Muscle of leg (tissue), 11 donors: ENCODE results near the gene USP47. TPM values are rescaled to one million over a fixed set of nuclear protein-coding genes. Genes with fewer than 3 reads are reported as not detected.

Source experiments
- DNase-seq: peaks from one replicate; pipeline ENCODE4 v3.0.0; 2013
- H3K27ac ChIP-seq: one replicate; pipeline ENCODE4 v1.5.1; 2013; ENCODE audit warnings: mild to moderate bottlenecking, low read length, control low read depth
- H3K27me3 ChIP-seq: one replicate; pipeline ENCODE4 v1.6.1; 2013; ENCODE audit warnings: low read length; ENCODE audit not compliant: control insufficient read depth, insufficient read depth
- H3K36me3 ChIP-seq: one replicate; pipeline ENCODE4 v1.6.1; 2013; ENCODE audit warnings: low read length; ENCODE audit not compliant: control insufficient read depth, insufficient read depth
- H3K4me1 ChIP-seq: one replicate; pipeline ENCODE4 v1.6.1; 2013; ENCODE audit warnings: low read length; ENCODE audit not compliant: control insufficient read depth, insufficient read depth
- H3K4me3 ChIP-seq: one replicate; pipeline ENCODE4 v1.5.1; 2013; ENCODE audit warnings: low read length, control low read depth
- H3K9me3 ChIP-seq: replicated peaks from 2 replicates; pipeline ENCODE4 v1.6.1; 2013; ENCODE audit warnings: low read depth, low read length; ENCODE audit not compliant: control insufficient read depth
- WGBS: methylation state at CpG from one replicate; pipeline ENCODE4 v1.1.5; 2013; ENCODE audit warnings: missing lambda C conversion rate; ENCODE audit not compliant: insufficient coverage; 5-methylcytosine and 5-hydroxymethylcytosine counted together
- polyA plus RNA-seq, 8 donors: library from polyadenylated mRNA; unstranded; fragments of 120-200 nt; gene quantifications; one replicate each; pipeline versions ENCODE4 v1.2.1 to v1.2.3, GENCODE V29; 2013; ENCODE audit warnings: inconsistent platforms in 1 of 8, low replicate concordance in 1 of 8; ENCODE audit not compliant: insufficient read length in 8 of 8, insufficient read depth in 1 of 8
- total RNA-seq: library from RNA; stranded (reverse); fragments of 120-200 nt; gene quantifications from one replicate; pipeline ENCODE4 v1.2.4, GENCODE V29; 2013

USP47 gene
- total and polyA plus RNA-seq, 9 donors, result 50.1 to 74.4 (median 67.7) TPM

GRCh38 chr11:11915625-11916024, 73.9 kb downstream of the USP47 start:
- Histone ChIP-seq H3K4me1 (no peaks in the 10 kb centered on the region), H3K4me3 (no peak overlapping the region), H3K36me3 (peaks cover 2% of the 10 kb centered on the region), H3K27me3 (no peaks in the 10 kb centered on the region), H3K27ac (no peak overlapping the region), H3K9me3 (no peaks in the 10 kb centered on the region)
- no peak for DNase-seq
- WGBS, result no CpG with 5 or more reads among the region's 2 CpGs

- no peak overlapping the region for H3K27ac ChIP-seq
- WGBS, result no CpG with 5 or more reads among the region's 1 CpG
These were observed 75.2 kb downstream of the USP47 start for GRCh38 chr11:11916981-11917399.

GRCh38 chr11:11923828-11924227, 82.1 kb downstream of the USP47 start:
- no peak for DNase-seq
- H3K27ac ChIP-seq, result no peak overlapping the region
- no peaks in the 10 kb centered on the region for H3K27me3 ChIP-seq
- H3K36me3 ChIP-seq, result peaks cover 5% of the 10 kb centered on the region
- H3K4me1 ChIP-seq, result no peaks in the 10 kb centered on the region
- H3K9me3 ChIP-seq, result no peaks in the 10 kb centered on the region
- no peak overlapping the region for H3K4me3 ChIP-seq

More at GRCh38 chr11:11916981-11917399, 75.2 kb downstream of the USP47 start:
- Histone ChIP-seq H3K4me1 (no peaks in the 10 kb centered on the region), H3K27me3 (no peaks in the 10 kb centered on the region), H3K9me3 (no peaks in the 10 kb centered on the region), H3K36me3 (peaks cover 2% of the 10 kb centered on the region), H3K4me3 (no peak overlapping the region)
- peak; percentile 7 for DNase-seq

GRCh38 chr11:11929920-11930319, 88.1 kb downstream of the USP47 start:
- Histone ChIP-seq H3K9me3 (no peaks in the 10 kb centered on the region), H3K36me3 (peaks cover 17% of the 10 kb centered on the region), H3K4me1 (no peaks in the 10 kb centered on the region), H3K27me3 (no peaks in the 10 kb centered on the region), H3K27ac (no peak overlapping the region), H3K4me3 (no peak overlapping the region)
- no CpG with 5 or more reads among the region's 2 CpGs for WGBS
- no peak for DNase-seq

GRCh38 chr11:11931461-11932055, 89.8 kb downstream of the USP47 start:
- Histone ChIP-seq H3K27me3 (no peaks in the 10 kb centered on the region), H3K9me3 (no peaks in the 10 kb centered on the region), H3K4me1 (no peaks in the 10 kb centered on the region), H3K27ac (no peak overlapping the region), H3K4me3 (no peak overlapping the region), H3K36me3 (peaks cover 19% of the 10 kb centered on the region)
- no CpG with 5 or more reads among the region's 5 CpGs for WGBS
- peak; percentile 75 for DNase-seq

GRCh38 chr11:11935536-11935935, 93.8 kb downstream of the USP47 start:
- WGBS, result no CpG with 5 or more reads among the region's 2 CpGs
- H3K4me1 ChIP-seq, result no peaks in the 10 kb centered on the region
- no peaks in the 10 kb centered on the region for H3K27me3 ChIP-seq
- H3K27ac ChIP-seq, result no peak overlapping the region
- H3K9me3 ChIP-seq, result no peaks in the 10 kb centered on the region
- peaks cover 23% of the 10 kb centered on the region for H3K36me3 ChIP-seq
- DNase-seq, result no peak
- H3K4me3 ChIP-seq, result no peak overlapping the region

GRCh38 chr11:11937433-11937832, 95.7 kb downstream of the USP47 start:
- Histone ChIP-seq H3K27ac (no peak overlapping the region), H3K27me3 (no peaks in the 10 kb centered on the region), H3K36me3 (peaks cover 22% of the 10 kb centered on the region), H3K4me1 (no peaks in the 10 kb centered on the region), H3K9me3 (no peaks in the 10 kb centered on the region), H3K4me3 (no peak overlapping the region)
- no peak for DNase-seq
- WGBS, result no CpG with 5 or more reads among the region's 3 CpGs

GRCh38 chr11:11937957-11938356, 96.2 kb downstream of the USP47 start:
- no peaks in the 10 kb centered on the region for H3K27me3 ChIP-seq
- WGBS, result no CpG with 5 or more reads among the region's 1 CpG
- no peaks in the 10 kb centered on the region for H3K9me3 ChIP-seq
- DNase-seq, result no peak
- no peak overlapping the region for H3K4me3 ChIP-seq
- no peak overlapping the region for H3K27ac ChIP-seq
- no peaks in the 10 kb centered on the region for H3K4me1 ChIP-seq
- peaks cover 25% of the 10 kb centered on the region for H3K36me3 ChIP-seq

GRCh38 chr11:11940551-11940950, 98.8 kb downstream of the USP47 start:
- H3K4me1 ChIP-seq, result no peaks in the 10 kb centered on the region
- H3K36me3 ChIP-seq, result peaks cover 29% of the 10 kb centered on the region
- H3K27ac ChIP-seq, result no peak overlapping the region
- no peaks in the 10 kb centered on the region for H3K27me3 ChIP-seq
- no peaks in the 10 kb centered on the region for H3K9me3 ChIP-seq
- no peak for DNase-seq
- H3K4me3 ChIP-seq, result no peak overlapping the region

GRCh38 chr11:11942668-11943067, 100.9 kb downstream of the USP47 start:
- Histone ChIP-seq H3K27me3 (no peaks in the 10 kb centered on the region), H3K27ac (no peak overlapping the region), H3K9me3 (no peaks in the 10 kb centered on the region), H3K4me3 (no peak overlapping the region), H3K4me1 (no peaks in the 10 kb centered on the region), H3K36me3 (peaks cover 28% of the 10 kb centered on the region)
- no peak for DNase-seq
- WGBS, result 94% methylated on average over 3 of the region's 3 CpGs

- Histone ChIP-seq H3K27me3 (no peaks in the 10 kb centered on the region), H3K36me3 (peaks cover 23% of the 10 kb centered on the region), H3K4me3 (no peak overlapping the region), H3K4me1 (no peaks in the 10 kb centered on the region), H3K27ac (no peak overlapping the region), H3K9me3 (no peaks in the 10 kb centered on the region)
- no peak for DNase-seq
- no CpG with 5 or more reads among the region's 5 CpGs for WGBS
These were observed 102.7 kb downstream of the USP47 start for GRCh38 chr11:11944444-11944843.
